ENCODE results near the gene ACAA1. TPM values are rescaled to one million over a fixed set of nuclear protein-coding genes. Genes with fewer than 3 reads are reported as not detected.

ACAA1 gene
- total and polyA plus RNA-seq, 9 of the 15 experiments (the other 6 are each of a cell fraction or from before 2014, with no cell fraction given): 4.0 to 88.9 (median 57.2) TPM

DNA sequence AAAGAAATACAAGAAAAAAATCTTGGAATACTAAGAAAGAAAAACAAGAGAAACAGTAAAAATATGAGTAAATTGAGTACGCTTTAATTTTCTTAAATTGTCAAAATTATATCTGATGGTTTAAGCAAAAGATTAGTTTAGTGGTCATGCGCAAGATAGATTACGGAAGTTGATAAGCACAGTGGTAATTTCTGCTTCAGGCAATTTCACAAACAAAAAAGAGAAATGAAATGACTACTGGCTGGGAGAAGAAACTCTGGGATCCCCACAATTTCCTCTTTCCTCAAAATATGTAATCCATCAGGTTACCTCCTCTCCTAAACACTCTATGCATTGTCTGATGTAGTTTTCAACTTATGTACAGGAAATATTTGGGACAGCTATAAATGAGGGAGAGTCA, 10.5 kb upstream of the ACAA1 start:
- FAIRE-seq: no peak
- no TSS peak for BruUV-seq (replicated peaks)
- Histone ChIP-seq H3K4me3 (no peak overlapping the region), H4K20me1 (replicated peaks; ENCODE audit: control insufficient read depth, insufficient read depth, low read length) (no peaks in the 10 kb centered on the region), H2AFZ (ENCODE audit: low read depth, low read length) (no peak overlapping the region), H3K27ac (ENCODE audit: extremely low read depth, low read depth, low read length) (no peak overlapping the region), H3K27me3 (ENCODE audit: control insufficient read depth in 2 of 2, insufficient read depth in 2 of 2, low read length in 2 of 2) (no peaks in the 10 kb centered on the region), H3K4me1 (replicated peaks in 1 of 2; ENCODE audit: control insufficient read depth in 2 of 2, insufficient read depth in 2 of 2, low read length in 2 of 2) (peaks cover 13 to 34% of the 10 kb centered on the region in 2 experiments), H3K9ac (ENCODE audit: insufficient read depth in 1 of 2, low read depth in 2 of 2, low read length in 2 of 2) (no peak overlapping the region), H3K79me2 (ENCODE audit: control insufficient read depth, insufficient read depth, low read length) (no peaks in the 10 kb centered on the region), H3K9me3 (replicated peaks; ENCODE audit: control insufficient read depth, insufficient read depth, low read depth, low read length) (no peaks in the 10 kb centered on the region), H3K9me1 (ENCODE audit: control insufficient read depth, insufficient read depth, low read length) (no peaks in the 10 kb centered on the region), H3K36me3 (ENCODE audit: control insufficient read depth, insufficient read depth, low read length) (0 out of 3 replicates have a peak, but pooled peaks cover under 1% of the 10 kb centered on the region), H3K4me2 (ENCODE audit: insufficient read depth, low read length) (no peak overlapping the region)
- no peak for DNase-seq (ENCODE audit: extremely low read depth in 1 of 4, low spot score in 3 of 4)
- in situ Hi-C loops (cut with MboI): no loop called here
- intact Hi-C loops (cut with micrococcal nuclease): no loop called here
- WGBS (ENCODE audit: insufficient coverage, low coverage, missing lambda C conversion rate): 76% methylated on average over 3 of the region's 3 CpGs
- CTCF ChIA-PET (ENCODE audit: low intra/inter-chr PET ratio): no interaction called here
- no peak for TF ChIP-seq ZC3H11A (IDR thresholded peaks at IDR 0.05; ENCODE audit: low read depth, low read length)
- TF ChIP-seq, protein P1, sequence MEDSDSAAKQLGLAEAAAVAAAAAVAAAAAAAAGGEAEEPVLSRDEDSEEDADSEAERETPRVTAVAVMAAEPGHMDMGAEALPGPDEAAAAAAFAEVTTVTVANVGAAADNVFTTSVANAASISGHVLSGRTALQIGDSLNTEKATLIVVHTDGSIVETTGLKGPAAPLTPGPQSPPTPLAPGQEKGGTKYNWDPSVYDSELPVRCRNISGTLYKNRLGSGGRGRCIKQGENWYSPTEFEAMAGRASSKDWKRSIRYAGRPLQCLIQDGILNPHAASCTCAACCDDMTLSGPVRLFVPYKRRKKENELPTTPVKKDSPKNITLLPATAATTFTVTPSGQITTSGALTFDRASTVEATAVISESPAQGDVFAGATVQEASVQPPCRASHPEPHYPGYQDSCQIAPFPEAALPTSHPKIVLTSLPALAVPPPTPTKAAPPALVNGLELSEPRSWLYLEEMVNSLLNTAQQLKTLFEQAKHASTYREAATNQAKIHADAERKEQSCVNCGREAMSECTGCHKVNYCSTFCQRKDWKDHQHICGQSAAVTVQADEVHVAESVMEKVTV (CRISPR knock-in tag; IDR thresholded peaks at IDR 0.05): no peak
- TF ChIP-seq E2F3 (CRISPR knock-in tag; IDR thresholded peaks at IDR 0.05): no peak
- no peak for TF ChIP-seq BRD9 (IDR thresholded peaks at IDR 0.05; ENCODE audit: low read depth, partially characterized antibody)
- no peak for TF ChIP-seq RBM34 (IDR thresholded peaks at IDR 0.05; ENCODE audit: borderline replicate concordance, insufficient read depth, low read length)
- TF ChIP-seq RHOXF2B (CRISPR knock-in tag; conservative IDR thresholded peaks at IDR 0.05): no peak
- TF ChIP-seq ZNF224 (CRISPR knock-in tag; IDR thresholded peaks at IDR 0.05): no peak
- TF ChIP-seq ZNF431 (CRISPR knock-in tag; IDR thresholded peaks at IDR 0.05): no peak
- no peak for TF ChIP-seq TEAD4 (IDR thresholded peaks at IDR 0.05; ENCODE audit: low read length)
- TF ChIP-seq TEAD4 (CRISPR knock-in tag; IDR thresholded peaks at IDR 0.05; ENCODE audit: borderline replicate concordance): no peak
- TF ChIP-seq, protein P2, sequence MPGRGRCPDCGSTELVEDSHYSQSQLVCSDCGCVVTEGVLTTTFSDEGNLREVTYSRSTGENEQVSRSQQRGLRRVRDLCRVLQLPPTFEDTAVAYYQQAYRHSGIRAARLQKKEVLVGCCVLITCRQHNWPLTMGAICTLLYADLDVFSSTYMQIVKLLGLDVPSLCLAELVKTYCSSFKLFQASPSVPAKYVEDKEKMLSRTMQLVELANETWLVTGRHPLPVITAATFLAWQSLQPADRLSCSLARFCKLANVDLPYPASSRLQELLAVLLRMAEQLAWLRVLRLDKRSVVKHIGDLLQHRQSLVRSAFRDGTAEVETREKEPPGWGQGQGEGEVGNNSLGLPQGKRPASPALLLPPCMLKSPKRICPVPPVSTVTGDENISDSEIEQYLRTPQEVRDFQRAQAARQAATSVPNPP (IDR thresholded peaks at IDR 0.05; ENCODE audit: borderline replicate concordance, insufficient read depth, insufficient read length): no peak
- no peak for TF ChIP-seq NCOA4 (IDR thresholded peaks at IDR 0.05; ENCODE audit: partially characterized antibody)
- TF ChIP-seq ZNF764 (CRISPR knock-in tag; IDR thresholded peaks at IDR 0.05; ENCODE audit: low read depth): no peak
- TF ChIP-seq, protein P3, sequence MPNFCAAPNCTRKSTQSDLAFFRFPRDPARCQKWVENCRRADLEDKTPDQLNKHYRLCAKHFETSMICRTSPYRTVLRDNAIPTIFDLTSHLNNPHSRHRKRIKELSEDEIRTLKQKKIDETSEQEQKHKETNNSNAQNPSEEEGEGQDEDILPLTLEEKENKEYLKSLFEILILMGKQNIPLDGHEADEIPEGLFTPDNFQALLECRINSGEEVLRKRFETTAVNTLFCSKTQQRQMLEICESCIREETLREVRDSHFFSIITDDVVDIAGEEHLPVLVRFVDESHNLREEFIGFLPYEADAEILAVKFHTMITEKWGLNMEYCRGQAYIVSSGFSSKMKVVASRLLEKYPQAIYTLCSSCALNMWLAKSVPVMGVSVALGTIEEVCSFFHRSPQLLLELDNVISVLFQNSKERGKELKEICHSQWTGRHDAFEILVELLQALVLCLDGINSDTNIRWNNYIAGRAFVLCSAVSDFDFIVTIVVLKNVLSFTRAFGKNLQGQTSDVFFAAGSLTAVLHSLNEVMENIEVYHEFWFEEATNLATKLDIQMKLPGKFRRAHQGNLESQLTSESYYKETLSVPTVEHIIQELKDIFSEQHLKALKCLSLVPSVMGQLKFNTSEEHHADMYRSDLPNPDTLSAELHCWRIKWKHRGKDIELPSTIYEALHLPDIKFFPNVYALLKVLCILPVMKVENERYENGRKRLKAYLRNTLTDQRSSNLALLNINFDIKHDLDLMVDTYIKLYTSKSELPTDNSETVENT (CRISPR knock-in tag; IDR thresholded peaks at IDR 0.05): no peak
- TF ChIP-seq, protein P4, sequence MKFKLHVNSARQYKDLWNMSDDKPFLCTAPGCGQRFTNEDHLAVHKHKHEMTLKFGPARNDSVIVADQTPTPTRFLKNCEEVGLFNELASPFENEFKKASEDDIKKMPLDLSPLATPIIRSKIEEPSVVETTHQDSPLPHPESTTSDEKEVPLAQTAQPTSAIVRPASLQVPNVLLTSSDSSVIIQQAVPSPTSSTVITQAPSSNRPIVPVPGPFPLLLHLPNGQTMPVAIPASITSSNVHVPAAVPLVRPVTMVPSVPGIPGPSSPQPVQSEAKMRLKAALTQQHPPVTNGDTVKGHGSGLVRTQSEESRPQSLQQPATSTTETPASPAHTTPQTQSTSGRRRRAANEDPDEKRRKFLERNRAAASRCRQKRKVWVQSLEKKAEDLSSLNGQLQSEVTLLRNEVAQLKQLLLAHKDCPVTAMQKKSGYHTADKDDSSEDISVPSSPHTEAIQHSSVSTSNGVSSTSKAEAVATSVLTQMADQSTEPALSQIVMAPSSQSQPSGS (CRISPR knock-in tag; IDR thresholded peaks at IDR 0.05): no peak
- TF ChIP-seq TAF9B (IDR thresholded peaks at IDR 0.05; ENCODE audit: partially characterized antibody): no peak
- POLR2A ChIA-PET: interaction anchor here (0.6 to 1.0 kb wide), 2 partner anchors 8 to 11 kb away, joined by 3 read pairs; partner anchors contain the start of gene ACAA1
- no peak for ATAC-seq

Measured in K562 (cell line).